Breast epithelium (tissue), 4 donors: Measurements from ENCODE around the gene TTF2. TPM values are rescaled to one million over a fixed set of nuclear protein-coding genes. Genes with fewer than 3 reads are reported as not detected.

ENCODE experiments used
- DNase-seq, 2 donors: peaks; one replicate each; pipeline ENCODE4 v3.0.0-alpha.2; 2019; ENCODE audit warnings: low spot score in 2 of 2
- H3K27ac ChIP-seq, 2 donors: fragments of 200-600 bp; sonication (generic) in 1 of 2; one replicate each; pipeline ENCODE4 v1.5.1; 2016 to 2019; ENCODE audit warnings: mild to moderate bottlenecking in 1 of 2
- H3K27me3 ChIP-seq, 2 donors: fragments of 200-600 bp; sonication (generic) in 1 of 2; one replicate each; pipeline versions ENCODE4 v1.5.1 to v1.6.0; 2017 to 2019; ENCODE audit warnings: control low read depth in 1 of 2, mild to moderate bottlenecking in 1 of 2
- H3K36me3 ChIP-seq: fragments of 200-600 bp; one replicate; pipeline ENCODE4 v1.5.1; 2019
- H3K4me1 ChIP-seq, 2 donors: fragments of 200-600 bp; sonication (generic); one replicate each; pipeline ENCODE4 v1.5.1; 2016 to 2019; ENCODE audit warnings: control low read depth in 1 of 2
- H3K4me3 ChIP-seq, 3 donors: fragments of 200-600 bp; sonication (generic); 1 replicate in 2 of 3; 2 replicates in 1 of 3; pipeline ENCODE4 v1.5.1; 2016 to 2019; ENCODE audit warnings: mild to moderate bottlenecking in 3 of 3, moderate library complexity in 2 of 3
- H3K9me3 ChIP-seq, 2 donors: fragments of 200-600 bp; sonication (generic) in 1 of 2; one replicate each; pipeline ENCODE4 v1.5.1; 2016 to 2019; ENCODE audit warnings: control low read depth in 1 of 2
- POLR2A ChIP-seq: fragments of 450-650 bp; IDR thresholded peaks from one replicate; pipeline ENCODE4 v1.6.1; 2016; ENCODE audit warnings: antibody characterized with exemption, mild to moderate bottlenecking, moderate library complexity
- POLR2AphosphoS5 ChIP-seq, 3 donors: sonication (generic); formaldehyde crosslinking; IDR thresholded peaks; one replicate each; pipeline ENCODE4 v1.6.1; 2017; ENCODE audit warnings: antibody characterized with exemption in 3 of 3
- intact Hi-C: fragments of 100-400 bp; cut with DNase I; formaldehyde crosslinking; loops from one replicate; pipeline ENCODE4 v1.15.1; 2023; ENCODE audit warnings: low total_unique reads
- total RNA-seq, 3 donors: library from RNA; depleted of rRNA; stranded (reverse); fragments of >200 nt; gene quantifications; one replicate each; pipeline ENCODE4 v1.1.0, GENCODE V29; 2016
- TF ChIP-seq, protein P1 (sequence below), 3 donors: fragments of 450-650 bp; IDR thresholded peaks; one replicate each; pipeline ENCODE4 v1.5.1; 2016 to 2017; ENCODE audit warnings: antibody characterized with exemption in 3 of 3, mild to moderate bottlenecking in 3 of 3, moderate library complexity in 3 of 3

The TTF2 gene
- total RNA-seq, 3 donors from 2014 or later: 15.5 to 24.7 (median 24.6) TPM

DNA sequence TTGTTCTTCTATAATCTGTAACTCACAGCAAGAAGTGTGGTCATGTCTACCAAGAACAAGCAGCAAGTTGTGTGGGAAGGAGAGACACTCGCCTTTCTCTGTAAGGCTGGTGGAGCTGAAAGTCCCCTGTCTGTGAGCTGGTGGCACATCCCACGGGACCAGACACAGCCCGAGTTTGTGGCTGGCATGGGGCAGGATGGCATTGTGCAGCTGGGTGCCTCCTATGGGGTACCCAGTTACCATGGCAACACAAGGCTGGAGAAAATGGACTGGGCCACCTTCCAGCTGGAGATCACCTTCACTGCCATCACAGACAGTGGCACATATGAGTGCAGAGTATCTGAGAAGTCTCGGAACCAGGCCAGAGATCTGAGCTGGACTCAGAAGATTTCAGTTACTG is 43.1 kb upstream of the TTF2 start:
- Histone ChIP-seq H3K9me3 (no peaks in the 10 kb centered on the region), H3K4me1 (no peaks in the 10 kb centered on the region), H3K27ac (no peak overlapping the region), H3K4me3 (no peak overlapping the region), H3K36me3 (no peaks in the 10 kb centered on the region), H3K27me3 (no peaks in the 10 kb centered on the region)
- no peak for DNase-seq
- TF ChIP-seq, protein P1, sequence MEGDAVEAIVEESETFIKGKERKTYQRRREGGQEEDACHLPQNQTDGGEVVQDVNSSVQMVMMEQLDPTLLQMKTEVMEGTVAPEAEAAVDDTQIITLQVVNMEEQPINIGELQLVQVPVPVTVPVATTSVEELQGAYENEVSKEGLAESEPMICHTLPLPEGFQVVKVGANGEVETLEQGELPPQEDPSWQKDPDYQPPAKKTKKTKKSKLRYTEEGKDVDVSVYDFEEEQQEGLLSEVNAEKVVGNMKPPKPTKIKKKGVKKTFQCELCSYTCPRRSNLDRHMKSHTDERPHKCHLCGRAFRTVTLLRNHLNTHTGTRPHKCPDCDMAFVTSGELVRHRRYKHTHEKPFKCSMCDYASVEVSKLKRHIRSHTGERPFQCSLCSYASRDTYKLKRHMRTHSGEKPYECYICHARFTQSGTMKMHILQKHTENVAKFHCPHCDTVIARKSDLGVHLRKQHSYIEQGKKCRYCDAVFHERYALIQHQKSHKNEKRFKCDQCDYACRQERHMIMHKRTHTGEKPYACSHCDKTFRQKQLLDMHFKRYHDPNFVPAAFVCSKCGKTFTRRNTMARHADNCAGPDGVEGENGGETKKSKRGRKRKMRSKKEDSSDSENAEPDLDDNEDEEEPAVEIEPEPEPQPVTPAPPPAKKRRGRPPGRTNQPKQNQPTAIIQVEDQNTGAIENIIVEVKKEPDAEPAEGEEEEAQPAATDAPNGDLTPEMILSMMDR (IDR thresholded peaks at IDR 0.05): no peak
- intact Hi-C loops: no loop called here

DNA sequence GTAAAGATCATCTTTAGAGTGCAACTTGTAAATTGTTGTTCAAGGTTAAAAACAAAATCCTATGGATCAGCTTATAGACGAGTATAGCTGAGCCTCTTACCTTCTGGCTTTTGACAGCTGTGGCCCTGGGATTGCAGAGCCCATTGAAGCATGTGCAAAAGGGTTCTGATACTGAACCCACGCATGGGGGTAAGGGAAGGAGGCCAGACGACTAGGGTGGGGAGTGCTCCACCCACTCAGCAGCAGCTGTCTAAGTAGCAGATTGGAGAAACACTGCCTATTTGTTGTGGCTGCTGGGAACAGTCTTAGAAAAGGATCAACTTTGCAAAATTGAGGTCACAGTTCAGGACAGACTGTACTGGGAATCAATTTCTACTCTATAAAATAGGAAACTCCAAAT is 42.5 kb upstream of the TTF2 start:
- Histone ChIP-seq H3K27me3 (no peaks in the 10 kb centered on the region), H3K27ac (no peak overlapping the region), H3K9me3 (no peaks in the 10 kb centered on the region), H3K36me3 (no peaks in the 10 kb centered on the region), H3K4me1 (no peaks in the 10 kb centered on the region), H3K4me3 (no peak overlapping the region)
- TF ChIP-seq POLR2AphosphoS5 (IDR thresholded peaks at IDR 0.05): no peak
- TF ChIP-seq, protein P1 (IDR thresholded peaks at IDR 0.05): no peak
- TF ChIP-seq POLR2A: no peak
- DNase-seq: no peak
- intact Hi-C loops: no loop called here

DNA sequence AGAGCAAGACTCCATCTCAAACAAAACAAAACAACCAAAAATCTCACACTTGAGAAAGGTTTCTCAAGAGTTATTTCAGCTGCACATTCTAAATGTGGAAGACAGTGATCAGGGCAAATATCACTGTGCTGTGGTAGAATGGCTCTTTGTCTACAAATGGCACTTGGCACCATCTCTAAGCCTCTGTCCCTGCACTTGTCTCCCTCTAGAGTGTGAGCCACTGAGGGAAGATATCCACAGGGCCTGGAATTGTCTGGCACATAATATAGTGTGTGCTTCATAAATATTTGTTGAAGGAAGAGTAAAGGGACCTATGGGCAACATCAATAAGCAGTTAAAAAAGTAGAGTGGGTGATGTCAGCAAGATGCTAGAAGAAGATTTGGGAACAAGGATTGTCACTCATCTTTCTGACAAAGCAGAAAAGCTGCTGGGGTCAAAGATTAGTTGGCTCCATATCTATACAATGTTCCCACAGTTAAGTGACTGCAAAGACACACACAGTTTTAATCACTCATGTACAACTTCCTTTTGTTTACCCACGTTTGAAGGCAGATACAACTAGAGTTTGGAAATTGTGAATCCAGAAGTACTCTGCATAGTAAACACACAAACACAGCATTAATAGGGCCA is 39.5 kb upstream of the TTF2 start:
- no peak overlapping the region for H3K4me3 ChIP-seq
- no peaks in the 10 kb centered on the region for H3K4me1 ChIP-seq
- no peaks in the 10 kb centered on the region for H3K9me3 ChIP-seq
- TF ChIP-seq POLR2AphosphoS5 (IDR thresholded peaks at IDR 0.05): no peak
- TF ChIP-seq POLR2A: no peak
- TF ChIP-seq, protein P1 (IDR thresholded peaks at IDR 0.05): no peak
- intact Hi-C loops: no loop called here
- no peaks in the 10 kb centered on the region for H3K36me3 ChIP-seq
- no peak overlapping the region for H3K27ac ChIP-seq
- H3K27me3 ChIP-seq: no peaks in the 10 kb centered on the region
- DNase-seq: no peak

DNA sequence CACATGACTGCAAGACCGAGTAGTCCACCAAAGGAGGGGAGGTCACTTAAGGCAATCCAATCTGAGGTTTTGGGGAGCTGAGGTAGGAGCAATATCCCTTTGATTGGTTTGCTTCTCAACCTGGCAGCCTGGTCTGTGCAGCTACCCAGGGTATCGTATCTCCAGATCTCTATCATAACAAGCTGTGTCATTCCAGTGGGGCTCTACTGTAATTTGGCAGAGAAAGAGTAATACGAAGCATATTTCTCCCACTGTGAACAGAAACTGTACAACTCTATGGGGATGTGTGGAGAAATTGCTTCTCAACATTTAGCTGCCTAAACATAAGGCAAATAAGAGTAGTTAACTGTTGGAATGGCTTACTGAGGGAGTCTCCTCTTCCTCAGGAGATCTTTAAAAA is 38.0 kb upstream of the TTF2 start:
- Histone ChIP-seq H3K4me3 (no peak overlapping the region), H3K27ac (no peak overlapping the region), H3K9me3 (no peaks in the 10 kb centered on the region), H3K27me3 (no peaks in the 10 kb centered on the region), H3K36me3 (no peaks in the 10 kb centered on the region), H3K4me1 (no peaks in the 10 kb centered on the region)
- no peak for DNase-seq
- intact Hi-C loops: no loop called here
- TF ChIP-seq POLR2A: no peak
- TF ChIP-seq, protein P1 (IDR thresholded peaks at IDR 0.05): no peak
- TF ChIP-seq POLR2AphosphoS5 (IDR thresholded peaks at IDR 0.05): no peak

DNA sequence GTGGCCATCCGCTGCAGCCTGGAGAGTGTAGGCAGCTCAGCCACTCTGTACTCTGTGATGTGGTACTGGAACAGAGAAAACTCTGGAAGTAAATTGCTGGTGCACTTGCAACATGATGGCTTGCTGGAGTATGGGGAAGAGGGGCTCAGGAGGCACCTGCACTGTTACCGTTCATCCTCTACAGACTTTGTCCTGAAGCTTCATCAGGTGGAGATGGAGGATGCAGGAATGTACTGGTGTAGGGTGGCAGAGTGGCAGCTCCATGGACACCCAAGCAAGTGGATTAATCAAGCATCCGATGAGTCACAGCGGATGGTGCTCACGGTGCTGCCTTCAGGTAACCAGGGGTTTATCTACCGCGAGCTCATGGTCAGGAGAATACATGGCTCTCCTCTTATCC is 34.6 kb upstream of the TTF2 start:
- H3K36me3 ChIP-seq: no peaks in the 10 kb centered on the region
- TF ChIP-seq, protein P1 (IDR thresholded peaks at IDR 0.05): no peak
- TF ChIP-seq POLR2AphosphoS5 (IDR thresholded peaks at IDR 0.05): no peak
- no peak for TF ChIP-seq POLR2A
- H3K27me3 ChIP-seq: no peaks in the 10 kb centered on the region
- no peak overlapping the region for H3K4me3 ChIP-seq
- no peaks in the 10 kb centered on the region for H3K4me1 ChIP-seq
- intact Hi-C loops: no loop called here
- no peak overlapping the region for H3K27ac ChIP-seq
- no peaks in the 10 kb centered on the region for H3K9me3 ChIP-seq
- no peak for DNase-seq
